ENCODE results near the gene ZEB1. TPM values are rescaled to one million over a fixed set of nuclear protein-coding genes. Genes with fewer than 3 reads are reported as not detected.
"Not testable (repeated sequence)": the region's sequence is repeated elsewhere in the genome, so short reads cannot be mapped to it uniquely, and the experiment has no call there.

Gene ZEB1
- total RNA-seq, 1 donor from 2014 or later: 86.7 TPM

DNA sequence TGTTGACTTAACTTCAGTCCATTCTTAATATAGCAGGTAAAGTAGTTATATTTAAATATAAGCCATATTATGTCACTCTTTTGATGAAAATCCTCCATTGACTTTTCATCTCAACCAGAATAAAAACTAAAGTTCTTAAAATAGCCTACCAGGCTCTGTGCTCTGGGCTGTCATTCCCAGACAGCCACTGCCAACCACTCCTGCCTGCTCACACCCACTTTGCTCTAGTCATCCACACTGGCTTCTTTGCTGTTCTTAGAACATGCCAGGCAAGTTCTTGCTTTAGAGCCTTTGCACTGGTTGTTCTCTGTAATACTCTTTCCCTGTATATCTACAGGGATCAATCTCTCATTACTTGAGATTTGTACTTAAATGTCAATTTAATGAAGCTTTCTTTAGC lies 80.6 kb downstream of the ZEB1 start:
- intact Hi-C loops (cut with micrococcal nuclease): no loop called here
- ATAC-seq (peak; percentile 94), DNase-seq (peak; percentile 55)

DNA sequence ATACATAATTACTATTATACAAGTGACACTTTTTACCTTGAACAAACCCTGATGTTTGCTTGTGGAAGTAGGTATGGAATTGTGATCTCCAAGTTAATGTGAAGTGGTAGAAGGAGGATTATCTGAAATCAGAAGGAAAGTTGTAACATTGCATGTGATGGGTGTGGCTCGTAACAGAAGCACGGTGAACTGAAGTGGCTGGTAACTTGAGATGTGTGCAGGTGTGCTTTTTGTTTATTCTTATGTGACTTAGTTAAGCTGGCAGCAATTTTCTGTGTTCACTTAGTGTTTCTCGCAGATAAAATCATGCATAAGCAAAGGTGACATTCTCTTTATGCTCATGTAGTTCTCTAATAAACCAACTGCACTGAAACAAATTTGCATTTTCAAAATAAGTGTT lies 82.3 kb downstream of the ZEB1 start:
- intact Hi-C loops (cut with micrococcal nuclease): no loop called here
- DNase-seq (no peak), ATAC-seq (no peak)

DNA sequence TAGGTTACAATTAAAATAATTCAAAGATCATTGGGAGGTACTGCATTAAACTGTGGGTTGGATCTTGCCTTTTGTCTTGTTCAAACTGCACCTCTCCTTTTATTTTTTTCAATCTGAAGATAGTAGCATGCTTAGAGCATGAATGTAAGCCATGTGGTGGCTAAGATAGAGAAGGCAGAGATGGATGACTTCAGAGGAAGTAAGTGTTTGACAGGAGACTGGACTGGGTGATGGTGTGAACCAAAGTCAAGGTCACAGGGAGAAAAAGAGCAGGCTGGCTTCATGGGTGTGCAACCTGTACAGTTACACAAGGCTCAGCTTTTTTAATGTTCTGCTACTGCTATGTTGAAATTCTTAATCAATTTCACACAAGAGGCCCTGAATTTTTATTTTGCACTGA lies 85.6 kb downstream of the ZEB1 start:
- intact Hi-C loops (cut with micrococcal nuclease): no loop called here
- ATAC-seq: peak; percentile 95
- no peak for DNase-seq

DNA sequence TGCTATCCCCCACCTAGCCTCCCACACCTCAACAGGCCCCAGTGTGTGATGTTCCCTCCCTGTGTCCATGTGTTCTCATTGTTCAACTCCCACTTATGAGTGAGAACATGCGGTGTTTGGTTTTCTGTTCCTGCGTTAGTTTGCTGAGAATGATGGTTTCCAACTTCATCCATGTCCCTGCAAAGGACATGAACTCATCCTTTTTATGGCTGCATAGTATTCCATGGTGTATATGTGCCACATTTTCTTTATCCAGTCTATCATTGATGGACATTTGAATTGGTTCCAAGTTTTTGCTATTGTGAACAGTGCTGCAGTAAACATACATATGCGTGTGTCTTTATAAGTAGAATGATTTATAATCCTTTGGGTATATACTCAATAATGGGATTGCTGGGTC lies 86.8 kb downstream of the ZEB1 start:
- intact Hi-C loops (cut with micrococcal nuclease); DNase-seq; ATAC-seq: not testable (repeated sequence)

GRCh38 chr10:31412397-31412796 lies 93.4 kb downstream of the ZEB1 start:
- intact Hi-C loops (cut with micrococcal nuclease); ATAC-seq; DNase-seq: not testable (repeated sequence)

DNA sequence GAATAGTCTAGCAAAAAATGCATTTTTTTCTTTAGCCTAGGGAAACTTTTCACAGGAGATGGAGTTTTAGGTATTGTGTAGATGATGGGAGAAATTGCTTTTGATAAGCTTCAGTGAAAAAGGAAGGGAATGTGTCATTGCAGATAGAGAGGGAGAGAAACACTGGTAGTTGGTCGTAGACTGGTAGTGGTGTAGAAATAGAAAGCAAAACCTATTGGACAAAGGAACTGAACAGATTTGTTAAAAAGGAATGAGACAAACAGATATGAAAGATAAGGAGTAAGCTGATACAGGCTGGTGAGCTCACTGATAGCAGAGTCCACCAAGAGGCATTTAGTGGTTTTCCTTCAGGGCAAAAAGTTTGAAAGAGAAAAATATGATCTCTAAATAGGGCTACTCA lies 94.3 kb downstream of the ZEB1 start:
- no peak for ATAC-seq
- DNase-seq: no peak
- intact Hi-C loops (cut with micrococcal nuclease): no loop called here

DNA sequence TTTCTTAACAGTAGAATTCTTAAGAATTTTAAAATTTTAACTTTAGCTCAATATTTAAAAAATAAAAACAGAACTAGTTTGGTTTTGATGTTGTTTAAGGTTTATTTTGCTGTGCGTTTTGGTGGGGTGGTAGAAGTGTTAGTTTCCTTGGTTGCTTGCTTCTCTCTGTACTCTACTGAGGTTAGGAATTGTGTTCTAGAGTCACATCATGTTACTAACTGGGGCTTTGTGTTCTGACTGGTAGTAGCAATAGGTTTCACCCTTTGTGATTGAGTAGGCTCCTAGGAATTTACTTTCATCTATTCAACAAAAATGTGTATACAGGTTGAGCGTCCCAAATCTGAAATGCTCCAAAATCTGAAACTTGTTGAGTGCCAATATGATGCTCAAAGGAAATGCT lies 99.5 kb downstream of the ZEB1 start:
- ATAC-seq: no peak
- intact Hi-C loops (cut with micrococcal nuclease): no loop called here
- DNase-seq: no peak

DNA sequence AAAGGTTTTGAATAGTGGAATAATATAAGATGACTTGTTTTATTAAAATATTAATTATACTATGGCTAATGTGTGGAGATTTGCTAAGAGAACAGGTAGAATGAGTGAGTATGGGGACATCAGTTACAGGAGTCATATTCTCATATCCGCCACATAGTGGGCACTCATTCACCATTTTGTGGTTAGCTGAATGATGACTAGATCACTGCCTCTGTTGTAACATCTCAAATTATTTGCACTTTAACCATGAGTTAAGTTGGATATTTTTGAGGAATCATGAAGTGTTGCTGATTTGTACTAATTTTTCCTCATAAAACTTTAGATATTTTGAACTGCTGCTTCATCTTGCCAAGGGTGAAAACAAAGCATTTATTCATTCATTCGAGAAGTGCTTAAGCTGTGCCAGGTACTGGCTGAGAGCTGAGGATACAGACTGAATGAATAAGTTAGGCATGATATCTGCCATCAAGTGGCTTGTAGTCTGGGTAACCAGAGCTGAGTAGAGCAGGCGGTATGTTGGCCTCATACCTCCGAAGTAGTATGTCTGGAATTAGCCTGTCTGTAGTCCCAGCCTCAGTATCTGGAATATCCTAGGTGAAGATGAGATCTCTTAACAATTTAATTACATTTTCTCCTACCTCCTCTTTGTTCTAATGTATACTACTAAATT lies 100.5 kb downstream of the ZEB1 start:
- no peak for DNase-seq
- peak; percentile 95 for ATAC-seq
- intact Hi-C loops (cut with micrococcal nuclease): no loop called here

DNA sequence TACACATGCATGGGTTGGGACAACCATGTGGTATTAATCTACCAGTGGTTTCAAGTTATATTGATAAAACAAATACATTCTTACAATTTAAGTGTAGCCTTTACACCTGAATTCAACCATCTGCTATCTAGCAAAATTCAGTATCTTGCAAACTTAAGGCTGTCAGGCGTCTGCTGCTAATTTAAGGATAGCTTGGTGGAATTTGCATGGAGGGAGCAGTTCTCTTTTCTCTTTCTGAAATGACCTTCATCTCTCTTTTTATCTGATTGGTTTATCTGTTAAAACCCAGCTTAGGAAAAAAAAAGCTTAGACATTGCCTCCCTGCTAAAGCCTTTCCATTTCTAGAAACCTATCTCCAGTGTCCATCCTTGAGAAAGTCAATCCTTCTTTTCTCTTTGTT lies 102.3 kb downstream of the ZEB1 start:
- DNase-seq: no peak
- intact Hi-C loops (cut with micrococcal nuclease): no loop called here

DNA sequence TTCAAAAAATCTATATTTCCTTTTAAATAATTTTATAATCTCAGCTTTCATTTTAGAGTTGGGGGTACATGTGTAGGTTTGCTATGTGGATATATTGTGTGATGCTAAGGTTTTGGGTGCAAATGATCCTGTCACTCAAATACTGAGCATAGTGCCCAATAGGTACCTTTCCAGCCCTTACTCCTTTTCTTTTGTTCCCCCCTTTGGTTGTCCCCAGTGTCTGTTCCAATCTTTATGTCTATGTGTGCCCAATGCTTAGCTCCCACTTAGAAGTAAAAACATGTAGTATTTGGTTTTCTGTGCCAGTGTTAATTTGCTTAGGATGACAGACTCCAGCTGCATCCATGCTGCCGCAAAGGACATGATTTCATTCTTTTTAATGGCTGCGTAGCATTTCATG lies 103.6 kb downstream of the ZEB1 start:
- no peak for DNase-seq
- no peak for ATAC-seq
- intact Hi-C loops (cut with micrococcal nuclease): no loop called here

More for the DNA sequence above, 102.3 kb downstream of the ZEB1 start:
- no peak for ATAC-seq

- intact Hi-C loops (cut with micrococcal nuclease): no loop called here
- no peak for DNase-seq
- peak; percentile 37 for ATAC-seq
Observed at GRCh38 chr10:31424473-31424872, 105.5 kb downstream of the ZEB1 start.

GRCh38 chr10:31426401-31426800 lies 107.4 kb downstream of the ZEB1 start:
- DNase-seq: no peak
- intact Hi-C loops (cut with micrococcal nuclease): no loop called here
- ATAC-seq: peak; percentile 74

GRCh38 chr10:31427334-31427733 lies 108.3 kb downstream of the ZEB1 start:
- DNase-seq; intact Hi-C loops (cut with micrococcal nuclease): not testable (repeated sequence)
- ATAC-seq: peak; percentile 63

DNA sequence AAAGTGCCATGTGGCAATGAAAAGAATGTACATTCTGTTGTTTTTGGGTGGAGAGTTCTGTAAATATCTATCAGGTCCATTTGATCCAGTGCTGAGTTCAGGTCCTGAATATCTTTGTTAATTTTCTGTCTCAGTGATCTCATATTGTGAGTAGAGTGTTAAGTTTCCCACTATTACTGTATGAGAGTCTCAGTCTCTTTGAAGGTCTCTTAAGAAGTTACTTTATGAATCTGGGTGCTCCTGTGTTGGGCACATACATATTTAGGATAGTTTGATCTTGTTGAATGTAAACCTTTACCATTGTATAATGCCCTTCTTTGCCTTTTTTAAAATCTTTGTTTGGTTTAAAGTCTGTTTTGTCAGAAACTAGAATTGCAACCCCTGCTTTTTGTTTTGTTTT lies 109.5 kb downstream of the ZEB1 start:
- intact Hi-C loops (cut with micrococcal nuclease); DNase-seq; ATAC-seq: not testable (repeated sequence)

GRCh38 chr10:31431021-31431420 lies 112.0 kb downstream of the ZEB1 start:
- DNase-seq (no peak), ATAC-seq (no peak)
- intact Hi-C loops (cut with micrococcal nuclease): no loop called here

DNA sequence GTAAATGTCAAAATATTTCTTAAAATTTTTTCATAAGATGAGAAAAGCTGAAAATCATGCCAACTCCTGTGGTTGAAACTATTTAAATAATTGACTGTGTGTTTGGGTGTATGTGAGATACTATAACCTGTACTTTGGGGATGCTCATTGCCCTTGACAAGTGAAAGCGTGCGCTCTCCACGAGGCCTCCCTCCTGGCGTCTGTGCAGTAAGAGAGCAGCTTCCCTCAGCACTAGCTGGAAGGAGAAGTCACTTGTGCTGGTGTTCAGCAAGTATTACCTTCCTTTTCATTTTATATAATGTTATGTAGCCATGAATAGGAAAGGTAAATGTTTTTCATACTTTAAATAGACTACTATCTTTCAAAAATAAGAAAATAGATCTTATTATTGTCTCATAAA lies 118.9 kb downstream of the ZEB1 start:
- no peak for DNase-seq
- intact Hi-C loops (cut with micrococcal nuclease): no loop called here
- no peak for ATAC-seq

DNA sequence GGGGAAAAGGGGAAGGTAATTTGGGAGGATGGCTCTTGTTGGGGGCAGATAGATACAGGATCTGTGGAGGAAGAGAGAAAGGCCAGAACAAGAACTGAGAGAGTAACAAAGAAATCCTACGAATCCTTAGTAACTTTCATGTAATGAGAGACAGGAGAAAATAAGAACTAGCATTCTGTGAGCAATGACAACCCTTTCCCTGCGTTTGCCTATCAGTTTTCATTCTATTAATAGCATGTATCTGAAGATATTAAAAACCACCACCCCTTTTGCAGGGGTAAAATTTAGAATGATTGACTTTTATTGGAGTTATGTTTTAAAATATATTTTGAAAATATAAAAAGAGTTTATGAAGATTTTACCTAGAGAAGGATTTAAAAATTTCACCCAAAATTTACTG lies 132.8 kb downstream of the ZEB1 start:
- DNase-seq (no peak), ATAC-seq (no peak)
- intact Hi-C loops (cut with micrococcal nuclease): no loop called here

DNA sequence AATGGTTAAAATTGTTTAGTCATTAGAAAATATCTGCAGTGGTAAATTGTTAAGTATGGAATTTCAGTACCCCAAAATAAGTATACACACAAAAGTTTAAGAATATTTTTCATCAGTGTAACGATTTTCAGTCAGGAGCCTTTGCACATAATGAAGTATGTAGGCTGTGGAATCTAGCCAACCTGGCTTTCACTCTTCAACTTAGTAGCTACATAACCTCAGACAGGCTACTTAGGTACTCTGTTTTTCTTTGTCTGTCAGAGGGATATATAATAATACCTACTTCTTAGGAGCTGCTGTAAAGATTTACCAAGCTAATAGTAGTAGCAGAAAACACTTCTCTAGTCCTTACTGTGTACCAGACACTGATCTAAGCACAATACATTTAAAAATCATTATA lies 137.5 kb downstream of the ZEB1 start:
- DNase-seq (no peak), ATAC-seq (peak; percentile 56)
- intact Hi-C loops (cut with micrococcal nuclease): no loop called here

DNA sequence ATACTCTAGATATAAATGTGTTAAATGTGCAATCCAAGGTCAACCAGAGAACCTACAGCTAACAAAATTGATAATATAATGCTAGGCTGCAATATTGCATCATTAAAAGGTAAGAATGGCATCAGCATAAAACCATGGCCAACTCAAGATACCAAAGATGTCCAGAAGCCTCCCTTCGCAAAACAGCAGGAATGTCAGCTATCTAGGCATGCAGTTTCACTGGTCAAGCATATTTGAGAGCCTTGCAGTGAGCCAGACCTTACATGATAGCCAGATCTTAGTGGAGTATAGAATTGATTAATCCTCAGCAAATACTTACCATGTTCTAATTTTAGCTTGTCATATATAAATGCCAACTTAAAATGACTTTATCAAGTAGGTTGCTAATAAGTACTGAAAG lies 138.8 kb downstream of the ZEB1 start:
- ATAC-seq: no peak
- intact Hi-C loops (cut with micrococcal nuclease): no loop called here
- DNase-seq: no peak

- intact Hi-C loops (cut with micrococcal nuclease): no loop called here
- DNase-seq (no peak), ATAC-seq (no peak)
Observed at GRCh38 chr10:31458974-31459373, 140.0 kb downstream of the ZEB1 start.

GRCh38 chr10:31460242-31460641 lies 141.2 kb downstream of the ZEB1 start:
- DNase-seq (no peak), ATAC-seq (no peak)
- intact Hi-C loops (cut with micrococcal nuclease): no loop called here

GRCh38 chr10:31464552-31464951 lies 145.5 kb downstream of the ZEB1 start:
- intact Hi-C loops (cut with micrococcal nuclease): no loop called here
- no peak for ATAC-seq
- DNase-seq: no peak
